B cell (primary cell): ENCODE results near the gene TMEM25. TPM values are rescaled to one million over a fixed set of nuclear protein-coding genes. Genes with fewer than 3 reads are reported as not detected.
"Not testable (repeated sequence)": the region's sequence is repeated elsewhere in the genome, so short reads cannot be mapped to it uniquely, and the experiment has no call there.

Source experiments
- ATAC-seq: fragments of 200-7000 bp; cut with Tn5 transposase; one replicate; pipeline ENCODE4 v1.10.0; 2021; ENCODE audit warnings: low read depth, mild to moderate bottlenecking, moderate number of reproducible peaks, moderate library complexity
- CTCF ChIA-PET: fragments of 350-600 bp; sonication (Branson Sonifier 250); formaldehyde crosslinking; loops from one replicate; lab custom pipeline; 2021; ENCODE audit warnings: antibody characterized with exemption, inconsistent platforms; lab: Charles Lee
- POLR2A ChIA-PET: fragments of 350-600 bp; sonication (Branson Sonifier 250); formaldehyde crosslinking; loops from one replicate; lab custom pipeline; 2021; ENCODE audit warnings: antibody characterized with exemption; lab: Charles Lee
- DNase-seq: peaks from one replicate; pipeline ENCODE4 v3.0.0; 2013
- H2AFZ ChIP-seq: 2 replicates; pipeline ENCODE4 v1.6.1; 2012; ENCODE audit warnings: mild to moderate bottlenecking, low read depth, low read length; ENCODE audit not compliant: insufficient read depth, poor library complexity, severe bottlenecking
- H3K27ac ChIP-seq, 2 donors: 1 replicate in 1 of 2; 2 replicates in 1 of 2; pipeline ENCODE4 v1.5.1; 2012 to 2013; ENCODE audit warnings: low read length in 2 of 2, mild to moderate bottlenecking in 2 of 2, moderate library complexity in 1 of 2
- H3K27me3 ChIP-seq, 4 experiments: fragments of 200-600 bp in 1 of 4; sonication (generic) in 1 of 4; replicated peaks in 1 of 4; 1 replicate in 2 of 4; 2 replicates in 2 of 4; pipeline versions ENCODE4 v1.6.1 to v1.7.0; 2013 to 2016; ENCODE audit warnings: low read length in 3 of 4, mild to moderate bottlenecking in 2 of 4, mixed read lengths in 1 of 4, moderate library complexity in 1 of 4; ENCODE audit not compliant: insufficient read depth in 4 of 4, control insufficient read depth in 3 of 4; ENCODE audit errors: control extremely low read depth in 1 of 4
- H3K36me3 ChIP-seq, 2 experiments: replicated peaks in 1 of 2; 1 replicate in 1 of 2; 2 replicates in 1 of 2; pipeline versions ENCODE4 v1.6.1 to v1.7.1; 2013; ENCODE audit warnings: low read length in 1 of 2; ENCODE audit not compliant: insufficient read depth in 2 of 2, control insufficient read depth in 1 of 2; ENCODE audit errors: control extremely low read depth in 1 of 2, extremely low read depth in 1 of 2
- H3K4me1 ChIP-seq, 2 donors: fragments of 200-600 bp in 1 of 2; sonication (generic) in 1 of 2; 1 replicate in 1 of 2; 2 replicates in 1 of 2; pipeline versions ENCODE4 v1.5.1 to v1.6.1; 2013 to 2017; ENCODE audit warnings: low read length in 2 of 2; ENCODE audit not compliant: control insufficient read depth in 2 of 2, insufficient read depth in 2 of 2
- H3K4me2 ChIP-seq: replicated peaks from 2 replicates; pipeline ENCODE3; 2012; ENCODE audit warnings: mild to moderate bottlenecking, low read depth, low read length; ENCODE audit not compliant: poor library complexity, severe bottlenecking
- H3K4me3 ChIP-seq, 5 experiments: fragments of 200-600 bp in 1 of 5; sonication (generic) in 1 of 5; 1 replicate in 3 of 5; 2 replicates in 2 of 5; pipeline versions ENCODE4 v1.5.1 to v1.7.0; 2011 to 2016; ENCODE audit warnings: low read length in 4 of 5, mild to moderate bottlenecking in 4 of 5, low read depth in 2 of 5, control low read depth in 1 of 5, moderate library complexity in 1 of 5; ENCODE audit not compliant: insufficient read depth in 1 of 5; ENCODE audit errors: control extremely low read depth in 1 of 5, extremely low read depth in 1 of 5
- H3K79me2 ChIP-seq: fragments of 200-600 bp; sonication (generic); one replicate; pipeline ENCODE4 v1.6.0; 2016; ENCODE audit warnings: low read length; ENCODE audit not compliant: control insufficient read depth, insufficient read depth
- H3K9ac ChIP-seq: fragments of 200-600 bp; sonication (generic); 2 replicates; pipeline ENCODE4 v1.6.1; 2017; ENCODE audit warnings: mild to moderate bottlenecking, low read length, moderate library complexity
- H3K9me3 ChIP-seq, 3 donors: one replicate each; pipeline versions ENCODE4 v1.6.1 to v1.7.1; 2013; ENCODE audit warnings: low read length in 2 of 3; ENCODE audit not compliant: control insufficient read depth in 2 of 3, insufficient read depth in 1 of 3; ENCODE audit errors: control extremely low read depth in 1 of 3
- H4K20me1 ChIP-seq: 2 replicates; pipeline ENCODE4 v1.6.0; 2012; ENCODE audit warnings: mild to moderate bottlenecking, low read length; ENCODE audit not compliant: insufficient read depth, control insufficient read depth, poor library complexity, severe bottlenecking
- H3K27ac Mint-ChIP-seq: one replicate; pipeline ENCODE4 v1.8.0; 2021; ENCODE audit warnings: mixed read lengths
- H3K27me3 Mint-ChIP-seq: one replicate; pipeline ENCODE4 v1.8.0; 2021; ENCODE audit warnings: mixed read lengths
- H3K4me1 Mint-ChIP-seq: one replicate; pipeline ENCODE4 v1.8.0; 2021; ENCODE audit warnings: mixed read lengths
- H3K4me3 Mint-ChIP-seq: one replicate; pipeline ENCODE4 v1.8.0; 2021; ENCODE audit warnings: mixed read lengths
- H3K9me3 Mint-ChIP-seq: one replicate; pipeline ENCODE4 v1.8.0; 2022; ENCODE audit warnings: mixed read lengths; ENCODE audit not compliant: insufficient read depth
- EZH2 ChIP-seq: IDR thresholded peaks from 2 replicates; pipeline ENCODE4 v1.6.1; 2012; ENCODE audit warnings: borderline replicate concordance, low read depth, mild to moderate bottlenecking, moderate library complexity, low read length; ENCODE audit not compliant: insufficient read depth, poor library complexity, severe bottlenecking
- WGBS: methylation state at CpG from one replicate; pipeline ENCODE4 v1.1.5; 2013; ENCODE audit warnings: missing lambda C conversion rate; ENCODE audit not compliant: insufficient coverage; 5-methylcytosine and 5-hydroxymethylcytosine counted together
- intact Hi-C: fragments of 100-400 bp; cut with micrococcal nuclease; formaldehyde crosslinking; loops from one replicate; pipeline ENCODE4 v1.10.0; 2022
- polyA minus RNA-seq: library from RNA; depleted of rRNA, polyadenylated mRNA; stranded (reverse); fragments of >200 nt; gene quantifications from 2 replicates; pipeline ENCODE4 v1.2.3, GENCODE V29; 2012
- polyA plus RNA-seq: library from polyadenylated mRNA; depleted of rRNA; stranded (reverse); fragments of >200 nt; gene quantifications from 2 replicates; pipeline ENCODE4 v1.2.3, GENCODE V29; 2012
- total RNA-seq, 2 donors: library from RNA; stranded (reverse); fragments of 120-200 nt in 1 of 2; gene quantifications; 1 replicate in 1 of 2; 2 replicates in 1 of 2; pipeline versions ENCODE4 v1.2.3 to v1.2.4, GENCODE V29; 2013 to 2022
- TF ChIP-seq, protein P1 (sequence below): fragments of 200-600 bp; IDR thresholded peaks from one replicate; pipeline ENCODE4 v1.8.0; 2022; ENCODE audit warnings: antibody characterized with exemption, mild to moderate bottlenecking

Gene TMEM25
- total RNA-seq (16.3 and 16.9 TPM in 2 replicates), polyA plus RNA-seq (19.2 and 21.4 TPM in 2 replicates), polyA minus RNA-seq (9.4 and 13.9 TPM in 2 replicates)
- total RNA-seq (2013) = 6.7 TPM

DNA sequence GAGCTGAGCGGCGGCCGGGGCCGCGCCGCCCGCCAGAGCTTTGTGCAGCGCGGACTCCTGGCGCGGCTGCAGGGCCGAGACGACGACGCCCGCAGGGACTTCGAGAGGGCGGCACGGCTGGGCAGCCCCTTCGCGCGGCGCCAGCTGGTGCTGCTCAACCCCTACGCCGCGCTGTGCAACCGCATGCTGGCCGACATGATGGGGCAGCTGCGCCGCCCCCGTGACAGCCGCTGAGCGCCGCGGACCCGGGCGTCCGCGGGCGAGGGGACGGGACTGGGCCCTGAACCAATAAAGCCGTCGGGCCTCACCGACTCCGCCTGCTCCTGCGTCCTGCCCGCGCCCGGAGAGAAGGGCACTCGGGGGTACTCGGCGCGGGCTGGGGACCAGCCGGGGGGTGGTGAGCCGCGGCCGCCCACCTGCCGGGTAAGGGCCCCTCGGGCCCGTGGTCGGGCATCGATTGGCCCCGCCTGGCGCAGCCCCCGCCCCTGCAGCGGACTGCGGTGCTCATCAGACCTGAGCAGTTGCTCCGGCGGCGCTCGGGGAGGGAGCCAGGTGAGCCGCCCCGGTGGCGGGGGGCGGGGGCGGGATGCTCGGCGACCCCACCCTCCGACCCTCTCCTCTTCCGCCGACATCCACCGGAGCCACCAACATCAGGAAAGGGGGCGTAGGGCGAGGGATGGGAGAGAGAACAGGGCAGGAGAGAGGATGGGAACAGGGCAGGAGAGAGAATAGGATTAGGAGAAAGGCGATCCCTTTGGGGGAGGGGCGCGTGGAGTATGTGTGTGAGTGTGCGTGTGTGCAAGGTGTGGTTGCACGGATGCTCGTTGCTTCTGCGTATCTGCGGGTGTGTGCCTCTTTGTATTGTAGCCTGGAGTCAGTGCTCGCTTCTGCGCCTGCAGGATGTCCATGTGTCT is at the start of gene TMEM25:
Gene TMEM25, plus strand, starts transcription at position 510 of the 914 bp plus-strand sequence. CDS start 610 bp downstream, outside the sequence.
- 1% methylated on average over 85 of the region's 94 CpGs for WGBS
- H3K4me1 ChIP-seq = peaks cover 14 to 21% of the 10 kb centered on the region in 2 donors
- no peaks in the 10 kb centered on the region for H3K9me3 ChIP-seq
- Mint-ChIP-seq H3K9me3 (no peaks in the 10 kb centered on the region), H3K4me3 (peak within 1 kb of the TSS; percentile 97), H3K4me1 (peaks cover 24% of the 10 kb centered on the region), H3K27ac (peak within 1 kb of the TSS; percentile 86), H3K27me3 (no peaks in the 10 kb centered on the region)
- H2AFZ ChIP-seq = peak within 1 kb of the TSS; percentile 100
- H3K36me3 ChIP-seq = no peaks in the 10 kb centered on the region
- peak within 1 kb of the TSS; percentile 85 for H3K4me2 ChIP-seq
- H3K27ac ChIP-seq = peak within 1 kb of the TSS in 1 of 2 donors; percentile 42
- DNase-seq (peak; percentile 72), ATAC-seq (peak; percentile 84)
- no peaks in the 10 kb centered on the region for H3K27me3 ChIP-seq
- peak within 1 kb of the TSS; percentile 1 to 87 (median 73) for H3K4me3 ChIP-seq
- POLR2A ChIA-PET = interaction anchor here (1.2 kb wide), 1 partner anchor 95 kb away, joined by 4 read pairs; no protein-coding TSS in a partner anchor
- no peaks in the 10 kb centered on the region for H4K20me1 ChIP-seq
- intact Hi-C loops = loop anchor here (2.0 kb wide), 2 partner anchors 42 to 92 kb away; partner anchors contain the start of gene ARCN1
- H3K9ac ChIP-seq = peak within 1 kb of the TSS; percentile 79
- CTCF ChIA-PET = interaction anchor here (1.0 to 1.2 kb wide), 3 partner anchors 22 to 95 kb away, joined by 3 read pairs; no protein-coding TSS in a partner anchor
- TF ChIP-seq EZH2 = no peak
- TF ChIP-seq, protein P1, sequence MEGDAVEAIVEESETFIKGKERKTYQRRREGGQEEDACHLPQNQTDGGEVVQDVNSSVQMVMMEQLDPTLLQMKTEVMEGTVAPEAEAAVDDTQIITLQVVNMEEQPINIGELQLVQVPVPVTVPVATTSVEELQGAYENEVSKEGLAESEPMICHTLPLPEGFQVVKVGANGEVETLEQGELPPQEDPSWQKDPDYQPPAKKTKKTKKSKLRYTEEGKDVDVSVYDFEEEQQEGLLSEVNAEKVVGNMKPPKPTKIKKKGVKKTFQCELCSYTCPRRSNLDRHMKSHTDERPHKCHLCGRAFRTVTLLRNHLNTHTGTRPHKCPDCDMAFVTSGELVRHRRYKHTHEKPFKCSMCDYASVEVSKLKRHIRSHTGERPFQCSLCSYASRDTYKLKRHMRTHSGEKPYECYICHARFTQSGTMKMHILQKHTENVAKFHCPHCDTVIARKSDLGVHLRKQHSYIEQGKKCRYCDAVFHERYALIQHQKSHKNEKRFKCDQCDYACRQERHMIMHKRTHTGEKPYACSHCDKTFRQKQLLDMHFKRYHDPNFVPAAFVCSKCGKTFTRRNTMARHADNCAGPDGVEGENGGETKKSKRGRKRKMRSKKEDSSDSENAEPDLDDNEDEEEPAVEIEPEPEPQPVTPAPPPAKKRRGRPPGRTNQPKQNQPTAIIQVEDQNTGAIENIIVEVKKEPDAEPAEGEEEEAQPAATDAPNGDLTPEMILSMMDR = no peak
- no peaks in the 10 kb centered on the region for H3K79me2 ChIP-seq

DNA sequence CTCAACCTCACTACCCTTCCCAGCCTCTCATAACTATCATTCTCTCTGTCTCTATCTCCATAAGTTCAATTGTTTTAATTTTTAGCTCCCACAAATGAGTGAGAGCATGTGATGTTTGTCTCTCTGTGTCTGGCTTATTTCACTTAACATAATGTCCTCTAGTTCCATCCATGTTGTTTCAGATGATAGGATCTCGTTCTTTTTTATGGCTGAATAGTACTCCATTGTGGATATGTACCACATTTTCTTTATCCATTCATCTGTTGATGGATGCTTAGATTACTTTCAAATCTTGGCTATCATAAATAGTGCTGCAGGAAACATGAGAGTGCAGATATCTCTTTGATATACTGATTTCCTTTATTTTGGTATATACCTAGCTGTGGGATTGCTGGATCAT is 49.8 kb upstream of the TMEM25 start:
- H3K4me1 Mint-ChIP-seq, H3K27me3 Mint-ChIP-seq, DNase-seq, H3K27ac Mint-ChIP-seq, H2AFZ ChIP-seq, intact Hi-C loops, H3K4me3 ChIP-seq, H3K27ac ChIP-seq, CTCF ChIA-PET, H3K4me1 ChIP-seq, H3K4me2 ChIP-seq, ATAC-seq, H3K4me3 Mint-ChIP-seq, H3K27me3 ChIP-seq, H3K9me3 Mint-ChIP-seq, H3K79me2 ChIP-seq, H3K9me3 ChIP-seq, POLR2A ChIA-PET, H3K9ac ChIP-seq: not testable (repeated sequence)
- Histone ChIP-seq H4K20me1 (peaks cover 10% of the 10 kb centered on the region), H3K36me3 (peaks cover 33 to 89% of the 10 kb centered on the region in 2 experiments)
- WGBS = no CpG with 5 or more reads among the region's 1 CpG
